Amniotic stem cell (primary cell): ENCODE measurements around the gene OR8G1.
"Not testable (repeated sequence)": the region's sequence is repeated elsewhere in the genome, so short reads cannot be mapped to it uniquely, and the experiment has no call there.

Experiments used
- DNase-seq: peaks from one replicate; lab custom pipeline; 2025; lab: John Stamatoyannopoulos, UW

The OR8G1 gene

GRCh38 chr11:124238512-124238911, 2.4 kb upstream of the OR8G1 start:
- no peak for DNase-seq

GRCh38 chr11:124249869-124250268, 9.0 kb downstream of the OR8G1 start:
- DNase-seq, result not testable (repeated sequence)

GRCh38 chr11:124256076-124256475, 15.2 kb downstream of the OR8G1 start, which contains the start of gene OR8G5:
OR8G5 (plus strand) TSS chr11:124256376; CDS start chr11:124264932, 8,556 bp downstream.
- DNase-seq, result no peak

GRCh38 chr11:124265041-124265440, 24.1 kb downstream of the OR8G1 start:
- not testable (repeated sequence) for DNase-seq

GRCh38 chr11:124270886-124271285, 30.0 kb downstream of the OR8G1 start:
- DNase-seq, result not testable (repeated sequence)

- DNase-seq, result no peak
These were observed 33.1 kb downstream of the OR8G1 start for GRCh38 chr11:124274000-124274399.

GRCh38 chr11:124276081-124276480, 35.2 kb downstream of the OR8G1 start:
- no peak for DNase-seq

GRCh38 chr11:124277207-124277606, 36.3 kb downstream of the OR8G1 start:
- no peak for DNase-seq

GRCh38 chr11:124277804-124278203, 36.9 kb downstream of the OR8G1 start:
- DNase-seq, result no peak

- DNase-seq, result no peak
These were observed 37.4 kb downstream of the OR8G1 start for GRCh38 chr11:124278261-124278660.

GRCh38 chr11:124285610-124286344, 44.9 kb downstream of the OR8G1 start:
- no peak for DNase-seq

- no peak for DNase-seq
These were observed 53.8 kb downstream of the OR8G1 start for GRCh38 chr11:124294687-124295086.

- no peak for DNase-seq
These were observed 55.1 kb downstream of the OR8G1 start for GRCh38 chr11:124296016-124296415.

GRCh38 chr11:124297921-124298320, 57.0 kb downstream of the OR8G1 start:
- DNase-seq, result no peak

- DNase-seq, result no peak
These were observed 60.7 kb downstream of the OR8G1 start for GRCh38 chr11:124301548-124301947.

- no peak for DNase-seq
These were observed 61.6 kb downstream of the OR8G1 start for GRCh38 chr11:124302347-124303125.
